GM12801 (cell line): Measurements from ENCODE around the gene RBM17.
A peak's percentile ranks its signal among the peaks of the same experiment; 100 is the strongest.

ENCODE experiments used
- CTCF ChIP-seq: IDR thresholded peaks from one replicate; pipeline ENCODE4 v1.5.1; 2011; ENCODE audit warnings: control low read depth; ENCODE audit not compliant: insufficient read length; ENCODE audit errors: extremely low read depth

RBM17 gene, protein sequence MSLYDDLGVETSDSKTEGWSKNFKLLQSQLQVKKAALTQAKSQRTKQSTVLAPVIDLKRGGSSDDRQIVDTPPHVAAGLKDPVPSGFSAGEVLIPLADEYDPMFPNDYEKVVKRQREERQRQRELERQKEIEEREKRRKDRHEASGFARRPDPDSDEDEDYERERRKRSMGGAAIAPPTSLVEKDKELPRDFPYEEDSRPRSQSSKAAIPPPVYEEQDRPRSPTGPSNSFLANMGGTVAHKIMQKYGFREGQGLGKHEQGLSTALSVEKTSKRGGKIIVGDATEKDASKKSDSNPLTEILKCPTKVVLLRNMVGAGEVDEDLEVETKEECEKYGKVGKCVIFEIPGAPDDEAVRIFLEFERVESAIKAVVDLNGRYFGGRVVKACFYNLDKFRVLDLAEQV

DNA sequence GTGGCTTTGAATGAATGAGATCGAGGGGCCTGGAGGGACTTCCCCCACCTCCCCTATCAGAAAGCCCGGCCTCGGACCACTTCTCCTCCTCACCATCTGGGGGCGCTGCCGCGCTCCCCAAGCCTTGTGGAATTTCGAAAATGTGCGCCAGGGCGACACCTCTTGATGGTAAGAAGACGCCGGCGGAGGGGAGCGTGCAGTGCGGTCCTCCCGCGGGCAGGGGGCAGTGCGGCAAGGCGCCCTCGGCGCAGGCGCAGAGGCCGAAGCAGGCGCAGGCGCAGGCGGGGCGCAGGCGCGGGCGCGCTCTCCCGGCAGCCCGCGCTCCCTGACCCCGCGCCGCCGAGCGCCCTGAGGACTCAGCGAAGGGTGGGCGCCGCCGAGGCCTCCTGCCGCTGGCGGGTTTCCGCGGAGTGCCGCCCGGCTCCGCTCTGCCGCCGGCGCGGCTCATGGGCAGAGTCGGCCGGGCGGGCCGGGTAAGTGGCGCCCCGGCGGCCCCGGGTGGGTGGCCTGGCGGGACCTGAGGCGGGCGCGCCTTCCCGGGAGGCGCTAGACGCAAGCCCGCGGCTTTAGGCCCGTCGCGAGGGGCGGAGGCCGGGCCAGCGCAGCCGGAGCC lies at the start of gene RBM17:
Gene RBM17, plus strand, starts transcription at position 314 of the 613 bp plus-strand sequence. CDS start 8,032 bp downstream, outside the sequence.
- TF ChIP-seq CTCF, result peak; percentile 96

GRCh38 chr10:6039711-6040110 lies 49.1 kb upstream of the RBM17 start:
- TF ChIP-seq CTCF, result no peak

DNA sequence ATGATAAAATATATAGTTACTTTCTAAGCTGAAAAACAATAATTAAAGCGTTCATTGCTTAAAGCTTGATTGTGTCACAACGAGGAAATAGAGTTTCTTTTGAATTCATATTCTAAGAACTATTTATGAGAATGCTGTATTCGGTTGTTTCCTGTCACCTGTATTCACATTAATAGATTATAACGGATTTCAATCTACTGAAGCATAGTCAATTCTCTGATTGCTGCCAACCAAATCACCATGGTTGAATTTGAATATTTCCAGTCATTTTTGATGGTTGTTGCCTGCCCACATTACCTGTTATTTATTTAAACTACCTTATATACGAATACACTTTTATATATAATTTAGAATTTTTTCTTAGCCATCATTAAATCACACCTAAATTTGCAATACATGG lies 48.6 kb upstream of the RBM17 start:
- no peak for TF ChIP-seq CTCF

- TF ChIP-seq CTCF, result no peak
These were observed 44.8 kb upstream of the RBM17 start for GRCh38 chr10:6044060-6044459.

GRCh38 chr10:6044751-6045313 lies 44.0 kb upstream of the RBM17 start:
- no peak for TF ChIP-seq CTCF

- TF ChIP-seq CTCF, result no peak
These were observed 43.5 kb upstream of the RBM17 start for GRCh38 chr10:6045314-6045848.
